Left forelimb (tissue), 1 donor: ENCODE data around the gene PDHX.

Source experiments
- DNase-seq: peaks from one replicate; pipeline ENCODE4 v3.0.0-alpha.2; 2018; ENCODE audit warnings: low spot score

The PDHX gene

DNA sequence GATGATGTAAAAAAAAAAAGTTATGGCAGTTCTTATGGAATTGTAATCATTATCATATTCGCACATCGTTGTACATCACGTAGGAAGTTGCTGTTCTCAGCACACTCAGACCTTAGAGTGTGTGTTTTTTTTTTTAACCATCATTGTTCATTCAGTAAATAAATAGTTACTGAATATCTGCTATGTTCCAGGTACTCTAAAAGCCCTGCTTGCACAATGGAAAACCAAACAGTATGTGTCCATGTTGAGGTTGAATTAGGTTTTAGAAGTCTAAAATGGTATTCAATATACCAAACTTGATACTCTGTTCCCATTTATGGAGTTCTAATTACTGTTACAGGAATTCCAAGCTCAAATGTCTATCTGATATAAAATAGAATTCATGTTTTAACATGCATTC, 41.2 kb downstream of the PDHX start:
- no peak for DNase-seq

GRCh38 chr11:34959770-34960169, 43.4 kb downstream of the PDHX start:
- DNase-seq = no peak

GRCh38 chr11:34960277-34960676, 43.9 kb downstream of the PDHX start:
- DNase-seq = no peak

GRCh38 chr11:34962034-34962433, 45.6 kb downstream of the PDHX start:
- DNase-seq = no peak

- DNase-seq = no peak
These were observed 46.9 kb downstream of the PDHX start for GRCh38 chr11:34963351-34963750.

DNA sequence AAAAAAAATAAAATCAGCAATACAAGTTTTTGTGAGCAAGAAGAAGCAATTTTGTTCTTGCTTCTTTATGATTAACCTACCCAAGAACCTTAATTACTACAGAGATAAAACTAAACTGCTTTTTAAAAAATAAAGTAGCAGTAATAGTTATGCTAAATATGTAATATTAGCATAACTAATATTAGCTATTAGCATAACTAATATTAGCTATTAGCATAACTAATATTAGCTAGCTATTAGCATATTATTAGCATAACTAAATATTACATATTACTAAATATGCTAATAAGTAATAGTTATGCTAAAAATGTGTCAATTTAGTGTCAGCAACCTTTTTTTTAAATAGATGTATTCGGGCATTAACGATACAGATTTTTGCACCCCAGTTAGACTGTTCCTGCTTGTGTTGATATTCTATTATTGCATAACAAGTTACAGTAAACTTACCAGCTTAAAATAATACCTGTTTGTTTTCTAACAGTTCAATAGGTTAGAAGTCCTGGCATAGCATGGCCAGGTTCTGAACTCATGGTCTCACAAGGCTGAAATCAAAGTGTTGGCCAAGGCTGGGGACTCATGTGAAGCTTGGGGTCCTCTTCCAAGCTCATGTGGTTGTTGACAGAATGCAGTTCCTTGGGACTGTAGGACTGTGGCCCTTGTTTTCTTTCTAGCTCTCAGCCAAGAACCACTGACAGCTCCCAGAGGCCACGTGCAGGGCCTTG, 48.4 kb downstream of the PDHX start:
- DNase-seq = no peak

- DNase-seq = no peak
These were observed 52.4 kb downstream of the PDHX start for GRCh38 chr11:34968862-34969261.

- no peak for DNase-seq
These were observed 53.6 kb downstream of the PDHX start for GRCh38 chr11:34970033-34970432.

DNA sequence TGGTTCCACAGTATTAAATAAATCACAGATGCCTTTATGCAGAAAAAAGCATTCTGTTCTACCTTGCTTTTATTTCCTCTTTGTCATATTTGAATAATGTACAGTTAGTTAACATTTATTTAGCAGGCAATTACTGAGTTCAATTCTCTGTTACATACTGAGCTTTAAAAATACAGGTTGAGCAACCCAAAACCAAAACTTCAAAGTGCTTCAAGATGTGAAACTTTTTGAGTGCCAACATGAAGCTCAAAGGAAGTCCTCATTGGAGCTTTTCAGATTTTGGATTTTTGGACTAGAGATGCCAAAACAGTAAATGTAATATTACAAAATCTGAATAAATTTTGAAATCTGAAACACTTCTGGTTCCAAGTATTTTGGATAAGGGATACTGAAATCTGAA, 54.1 kb downstream of the PDHX start:
- DNase-seq = no peak

DNA sequence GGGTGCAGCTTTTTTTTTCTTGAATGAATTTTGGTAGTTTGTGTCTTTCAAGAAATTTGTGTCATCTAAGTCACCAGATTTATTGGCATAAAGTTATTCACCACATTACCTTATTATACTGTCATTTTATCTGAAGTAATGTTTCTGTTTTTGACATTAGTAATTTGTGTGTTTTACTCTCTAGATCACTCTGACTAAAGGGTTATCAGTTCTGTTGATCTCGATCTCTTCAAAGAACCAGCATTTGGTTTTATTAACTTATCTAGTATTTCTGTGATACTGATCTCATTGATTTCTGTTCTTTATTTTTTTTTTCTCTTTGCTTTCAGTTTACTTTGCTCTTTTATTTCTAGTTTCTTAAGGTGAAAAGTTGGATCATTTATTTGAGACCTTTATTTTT, 55.5 kb downstream of the PDHX start:
- DNase-seq = no peak

DNA sequence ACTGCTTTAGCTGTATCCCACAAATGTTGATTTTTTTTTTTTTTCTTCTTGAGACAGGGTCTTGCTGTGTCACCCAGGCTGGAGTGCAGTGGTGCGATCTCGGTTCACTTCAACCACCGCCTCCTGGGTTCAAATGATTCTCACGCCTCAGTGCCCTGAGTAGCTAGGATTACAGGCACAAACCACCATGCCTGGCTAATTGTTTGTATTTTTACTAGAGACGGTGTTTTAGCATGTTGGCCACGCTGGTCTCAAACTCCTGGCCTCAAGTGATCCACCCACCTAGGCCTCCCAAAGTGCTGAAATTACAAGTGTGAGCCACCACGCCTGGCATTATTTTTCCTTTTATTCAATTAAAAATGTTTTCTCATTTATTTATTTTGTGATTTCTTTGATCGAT, 55.9 kb downstream of the PDHX start:
- no peak for DNase-seq

DNA sequence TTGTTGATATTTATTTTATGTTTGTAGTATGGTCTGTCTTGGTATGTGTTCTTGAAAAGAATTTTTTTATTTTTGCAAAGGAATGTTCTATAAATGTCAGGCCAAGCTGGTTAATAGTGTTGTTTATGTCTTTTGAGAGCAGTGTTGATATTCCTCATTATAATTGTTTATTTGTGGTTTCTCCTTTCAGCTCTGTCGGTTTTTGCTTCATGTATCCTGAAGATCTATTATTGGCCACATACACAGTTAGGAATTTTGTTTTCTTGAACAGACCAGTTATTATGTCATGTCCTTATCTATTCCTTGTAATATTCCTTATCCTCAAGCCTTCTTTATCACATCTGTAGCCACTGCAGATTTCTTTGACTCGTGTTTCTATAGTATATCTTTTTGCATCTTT, 56.5 kb downstream of the PDHX start:
- DNase-seq = no peak

DNA sequence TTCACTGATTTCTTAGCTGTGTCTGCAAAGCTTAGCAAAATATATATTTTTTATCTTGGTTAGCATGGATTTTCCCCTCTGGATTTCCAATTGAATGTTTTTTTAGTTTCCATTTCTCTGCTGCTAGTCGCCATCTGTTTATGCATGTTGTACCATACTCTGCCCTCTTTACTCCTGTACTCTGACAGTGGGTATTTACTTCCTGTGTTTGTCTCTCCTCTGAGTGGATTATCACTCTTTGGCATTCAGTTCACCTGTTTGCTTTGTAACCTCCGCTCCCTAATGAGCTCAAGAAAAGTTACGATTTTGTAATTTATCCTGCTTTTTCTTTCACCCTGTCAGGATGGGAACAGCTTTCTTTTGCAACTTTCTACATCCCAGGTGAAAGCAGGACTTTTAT, 59.1 kb downstream of the PDHX start:
- DNase-seq = no peak

DNA sequence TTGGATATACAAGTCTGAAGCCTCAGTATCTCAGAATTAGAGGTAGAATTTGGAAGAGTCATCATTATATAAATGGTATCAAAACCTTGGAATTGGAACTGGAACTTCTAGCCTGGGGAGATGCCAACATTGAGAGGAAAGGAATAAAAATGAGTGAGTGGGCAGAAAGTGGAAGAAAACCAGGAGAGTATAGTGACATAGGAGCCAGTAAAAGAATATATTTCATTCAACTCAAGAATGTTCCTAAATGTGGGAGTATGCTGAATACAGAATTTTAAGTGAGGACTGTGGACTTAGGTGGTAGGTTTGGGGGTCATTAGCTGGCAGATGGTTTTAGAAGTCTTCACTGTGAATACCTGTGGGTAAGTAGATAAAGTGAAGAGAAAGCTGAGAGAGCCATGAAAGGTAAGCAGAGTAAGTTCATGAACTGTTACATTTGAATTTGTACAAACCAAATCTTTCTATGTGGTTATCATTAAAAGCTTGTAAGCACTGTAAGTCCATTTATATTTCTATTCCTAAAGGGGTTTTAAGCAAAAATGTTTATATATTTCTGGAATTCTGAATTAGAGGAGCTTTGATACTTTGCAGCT, 60.2 kb downstream of the PDHX start:
- no peak for DNase-seq

DNA sequence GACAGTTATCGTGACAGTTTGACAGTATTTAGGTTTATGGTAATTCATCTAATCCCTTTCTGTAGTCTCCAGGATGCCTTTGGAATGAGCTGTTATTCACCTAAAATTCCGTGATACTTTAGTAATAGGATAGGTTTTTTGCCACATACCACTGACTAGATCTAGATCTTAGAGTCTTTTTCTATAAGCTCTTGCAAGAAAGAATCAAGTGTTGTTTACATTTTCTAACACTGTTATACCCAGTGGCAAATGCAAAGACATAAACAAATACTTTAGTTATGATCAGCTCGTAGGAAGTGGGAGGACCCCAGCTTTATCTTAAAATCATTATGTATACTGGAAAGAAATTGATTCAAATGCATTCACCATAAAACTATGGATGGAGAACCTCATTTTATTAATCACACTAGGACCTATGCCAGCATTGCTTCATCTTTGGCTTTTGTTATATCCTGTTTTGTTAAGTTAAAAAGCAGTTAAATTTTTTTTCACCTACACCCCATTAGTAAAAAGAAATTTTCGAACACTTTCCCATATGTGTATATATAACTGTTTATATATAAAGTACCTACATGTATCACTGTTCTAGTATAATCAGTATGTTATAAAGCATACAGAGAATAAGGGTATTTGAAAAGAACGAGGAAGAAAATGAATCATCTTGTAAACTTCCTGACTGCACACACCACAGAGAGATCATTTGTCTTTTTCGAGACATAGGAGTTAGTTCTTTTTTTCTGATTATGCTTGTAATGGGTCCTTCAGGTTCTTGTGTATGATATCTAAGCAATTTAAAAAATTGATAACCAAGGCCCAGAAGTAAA, 60.9 kb downstream of the PDHX start:
- no peak for DNase-seq

DNA sequence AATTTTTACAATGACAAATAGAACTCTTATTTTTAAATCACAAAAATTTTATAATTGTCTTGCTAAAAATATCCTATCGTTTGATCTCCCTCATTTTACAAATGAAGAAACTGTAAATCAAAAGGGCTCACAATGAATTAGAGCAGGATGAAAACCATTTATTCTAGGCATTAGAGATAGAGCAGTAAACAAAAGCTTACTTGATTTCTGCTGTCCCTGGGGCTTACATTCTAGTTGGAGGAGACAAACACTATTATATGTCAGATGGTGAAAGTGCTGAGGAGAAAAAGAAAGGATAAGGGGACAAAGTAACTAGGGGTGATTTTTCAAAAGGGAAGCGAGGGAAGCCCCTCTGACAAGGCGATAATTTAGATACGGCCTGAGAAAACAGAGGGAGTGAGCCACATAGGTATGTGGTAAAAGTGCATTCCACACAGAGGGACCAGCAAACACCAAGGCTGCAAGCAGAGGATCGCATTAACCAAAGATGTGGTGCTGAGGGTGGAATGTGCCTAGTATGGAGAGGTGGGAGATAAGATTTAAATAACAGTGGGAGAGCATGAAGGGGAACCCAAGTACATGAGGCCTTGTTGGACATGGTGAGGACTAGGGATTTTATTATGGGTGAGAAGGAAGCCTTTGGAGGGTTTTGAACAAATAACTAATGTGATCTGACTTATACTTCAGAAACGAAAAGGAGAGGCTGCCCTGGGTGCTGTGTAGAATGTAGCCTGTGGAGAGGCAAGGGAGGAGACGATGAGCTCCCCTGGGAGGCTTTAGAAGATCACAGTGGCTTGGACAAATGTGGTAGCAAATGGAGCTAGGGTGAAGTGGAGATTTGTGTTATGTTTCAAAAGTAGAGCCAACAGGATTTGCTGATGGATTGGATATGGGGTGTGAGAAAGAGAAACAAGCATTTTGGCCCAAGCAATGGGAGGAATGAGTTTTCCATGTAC, 62.1 kb downstream of the PDHX start:
- DNase-seq = no peak

GRCh38 chr11:34984514-34984913, 68.1 kb downstream of the PDHX start:
- no peak for DNase-seq

DNA sequence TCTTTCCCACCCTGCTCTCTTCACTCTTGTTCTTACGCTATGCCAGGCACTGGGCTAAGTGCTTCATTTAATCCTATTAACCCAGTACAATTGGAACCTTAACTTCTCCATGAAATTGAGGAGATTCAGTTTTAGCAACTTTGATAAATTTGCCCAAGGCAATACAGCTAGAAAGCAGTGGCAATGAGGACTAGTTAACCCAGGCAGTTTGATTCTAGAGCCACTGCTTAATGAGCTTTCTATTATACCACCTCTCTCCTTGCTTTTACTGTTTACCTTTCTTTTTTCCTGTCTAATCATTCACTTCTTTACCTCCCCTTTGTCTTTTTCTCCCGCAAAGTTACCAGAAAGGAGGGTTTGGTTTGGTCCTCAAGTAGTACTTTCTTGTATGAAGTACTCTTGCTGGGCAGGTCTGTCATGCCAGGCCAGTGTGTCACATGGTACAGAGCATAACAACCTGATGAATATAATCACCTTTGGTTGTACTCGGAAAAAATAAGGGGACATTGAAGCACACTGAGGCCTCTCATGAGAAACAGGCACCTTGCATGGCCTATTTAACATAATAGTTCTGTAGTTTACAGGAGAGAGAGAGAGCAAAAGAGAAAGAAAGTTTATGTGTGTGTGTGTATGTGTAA, 70.6 kb downstream of the PDHX start:
- DNase-seq = no peak

DNA sequence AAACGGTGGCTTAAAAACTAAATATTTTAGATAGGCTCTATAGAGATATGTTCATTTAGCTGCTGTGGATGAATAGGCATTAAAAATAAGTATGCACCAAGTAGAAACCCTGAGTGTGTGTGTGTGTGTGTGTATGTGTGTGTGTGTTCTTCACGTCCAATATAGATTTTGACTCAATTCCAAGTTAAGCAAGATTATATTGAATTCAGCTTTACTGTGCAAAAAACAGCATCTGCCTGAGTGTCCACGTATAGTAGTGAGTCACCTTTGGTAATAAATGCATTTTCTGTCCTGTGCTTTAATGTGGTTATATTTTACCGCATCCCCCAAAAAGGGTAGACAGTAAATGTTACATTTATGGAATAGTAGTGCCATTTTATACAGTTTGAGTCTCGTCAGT, 71.2 kb downstream of the PDHX start:
- DNase-seq = no peak

DNA sequence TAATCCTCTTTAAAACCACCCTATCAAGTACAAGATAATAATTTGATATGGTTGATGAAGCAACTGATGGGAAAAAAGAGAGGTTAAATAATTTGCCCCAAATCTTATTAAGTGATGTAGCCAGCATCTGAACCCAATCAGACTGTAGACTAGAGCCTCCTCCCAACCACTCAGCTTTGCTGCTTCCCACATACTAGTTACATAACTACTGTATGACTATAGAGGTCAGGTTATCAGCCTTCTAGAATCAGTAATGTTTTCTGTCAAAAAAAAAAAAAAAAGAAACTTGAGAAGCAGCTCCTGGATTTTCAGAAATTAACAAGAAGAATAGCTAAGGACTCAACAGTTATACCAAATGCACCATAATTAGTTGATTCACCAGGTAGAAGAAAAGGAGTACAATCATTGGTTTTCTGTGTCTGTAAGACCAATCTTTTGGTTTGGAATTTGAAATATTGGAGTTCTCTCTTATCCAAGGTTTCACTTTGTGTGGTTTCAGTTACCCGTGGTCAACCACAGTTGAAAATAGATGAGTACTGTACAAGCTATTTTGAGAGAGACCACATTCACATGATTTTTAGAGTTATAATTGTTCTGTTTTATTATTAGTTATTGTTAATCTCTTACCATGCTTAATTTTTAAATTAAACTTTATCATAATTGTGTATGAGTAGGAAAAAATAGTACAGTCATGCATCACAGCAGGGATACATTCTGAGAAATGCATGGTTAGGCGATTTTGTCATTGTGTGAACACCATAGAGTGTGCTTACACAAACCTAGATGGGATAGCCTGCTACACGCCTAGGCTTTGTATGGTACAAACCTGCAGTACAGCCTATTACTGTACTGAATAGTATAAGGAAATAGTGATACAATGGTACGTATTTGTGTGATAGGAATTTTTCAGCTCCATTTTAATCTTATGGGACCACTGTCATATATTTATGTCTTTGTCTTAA, 72.2 kb downstream of the PDHX start:
- DNase-seq = no peak
